Heart left ventricle (tissue), 16 donors: ENCODE results near the gene FBXO38. TPM values are rescaled to one million over a fixed set of nuclear protein-coding genes. Genes with fewer than 3 reads are reported as not detected.

Experiments
- ATAC-seq, 4 donors: fragments of 200-7000 bp; cut with Tn5 transposase; one replicate each; pipeline ENCODE4 v1.9.1; 2020 to 2022; ENCODE audit warnings: moderate library complexity in 4 of 4, mild to moderate bottlenecking in 3 of 4, moderate number of reproducible peaks in 1 of 4
- DNase-seq, 5 donors: peaks; one replicate each; pipeline ENCODE4 v3.0.0-alpha.2; 2020
- H3K27ac ChIP-seq, 12 donors: fragments of 200-600 bp; sonication (generic) in 4 of 12; one replicate each; pipeline versions ENCODE4 v1.5.0 to v1.8.0; 2016 to 2022; ENCODE audit warnings: mild to moderate bottlenecking in 2 of 12
- H3K27me3 ChIP-seq, 9 donors: fragments of 200-600 bp; sonication (generic) in 2 of 9; one replicate each; pipeline versions ENCODE4 v1.5.1 to v1.8.0; 2016 to 2022; ENCODE audit warnings: mild to moderate bottlenecking in 3 of 9
- H3K36me3 ChIP-seq, 9 donors: fragments of 200-600 bp; sonication (generic) in 2 of 9; one replicate each; pipeline versions ENCODE4 v1.5.0 to v1.8.0; 2018 to 2022; ENCODE audit warnings: mild to moderate bottlenecking in 2 of 9
- H3K4me1 ChIP-seq, 12 donors: fragments of 200-600 bp; sonication (generic) in 4 of 12; one replicate each; pipeline versions ENCODE4 v1.5.0 to v1.8.0; 2016 to 2022; ENCODE audit warnings: mild to moderate bottlenecking in 3 of 12
- H3K4me3 ChIP-seq, 12 donors: fragments of 200-600 bp; sonication (generic) in 4 of 12; one replicate each; pipeline versions ENCODE4 v1.5.0 to v1.8.0; 2017 to 2022; ENCODE audit warnings: mild to moderate bottlenecking in 9 of 12, moderate library complexity in 4 of 12
- H3K9me3 ChIP-seq, 12 donors: fragments of 200-600 bp; sonication (generic) in 4 of 12; one replicate each; pipeline versions ENCODE4 v1.5.0 to v1.8.0; 2016 to 2022; ENCODE audit warnings: mild to moderate bottlenecking in 1 of 12
- POLR2A ChIP-seq, 2 donors: fragments of 450-650 bp; IDR thresholded peaks; one replicate each; pipeline ENCODE4 v1.6.1; 2017; ENCODE audit warnings: antibody characterized with exemption in 2 of 2, mild to moderate bottlenecking in 2 of 2, moderate library complexity in 2 of 2
- WGBS, 4 donors: extraction: QIAGEN DNeasy Blood & Tissue Kit in 2 of 4; methylation state at CpG; one replicate each; pipeline versions ENCODE4 v1.1.5 to v1.1.7; 2013 to 2018; 5-methylcytosine and 5-hydroxymethylcytosine counted together
- intact Hi-C, 10 donors: fragments of 100-400 bp; cut with DNase I; formaldehyde crosslinking; loops; one replicate each; pipeline versions ENCODE4 v1.11.1 to v1.14.2; 2022
- polyA plus RNA-seq, 2 donors: library from polyadenylated mRNA; stranded (reverse); fragments of 200-250 nt; gene quantifications; one replicate each; pipeline ENCODE4 v1.2.3, GENCODE V29; 2013
- total RNA-seq, 9 donors: library from RNA; depleted of rRNA in 2 of 9; stranded (reverse); fragments of >200 nt in 2 of 9; fragmentation: NEBNext Ultra II Directional in 3 of 9; extraction: Animal tissue kit (Norgen Biotek cat#: 25700) in 3 of 9; gene quantifications; one replicate each; pipeline versions ENCODE4 v1.1.0 to v1.2.4, GENCODE V29; 2016 to 2023
- TF ChIP-seq, protein P1 (sequence below), 12 donors: fragments of 200-600 bp; sonication (generic) in 4 of 12; IDR thresholded peaks; one replicate each; pipeline versions ENCODE4 v1.5.0 to v1.8.0; 2018 to 2022; ENCODE audit warnings: antibody characterized with exemption in 12 of 12, mild to moderate bottlenecking in 5 of 12
- donor health status: ischemic (EF 13 %, LVEDD 7.1; RV severe dilation, severe dysfunction).
- donor health status: healthy with polysubstance abuse.
- donor health status: DM: no; HTN: yes; CAD: no.
- donor health status: DM: no; HTN: no; CAD: no.
- donor health status: ischemic (EF 25% LVEDD 6.9; RV normal size, moderate dysfunction).
- donor health status: ischemic (EF 25% LVEDD 5.7; RV mildly dilated, moderate dysfunction).
- donor health status: healthy.
- donor health status: DM: yes; HTN: yes; CAD: no.
- donor health status: ischemic (EF 35%, LVEDD 5.7; RV mildly dilated, moderate dysfunction).
- donor health status: nonischemic (EF 11% LVEDD 7.7; RV severe dilation, severe dysfunction).
- donor health status: DM: yes; HTN: yes; CAD: no.
- donor health status: PGD.
- donor health status: ischemic (EF 29% LVEDD 5.4; RV normal size, mild dysfunction).
- donor health status: nonischemic (EF 23%, LVEDD 6.1; RV moderate dilation, normal function).

FBXO38 gene
- total and polyA plus RNA-seq, 11 donors: 11.7 to 56.0 (median 36.5) TPM

- Histone ChIP-seq H3K4me3 (no peak overlapping the region), H3K27me3 (no peaks in the 10 kb centered on the region), H3K36me3 (peaks cover 0 to 6% (median 0%) of the 10 kb centered on the region in 9 donors), H3K27ac (no peak overlapping the region), H3K4me1 (peaks cover 0 to 4% (median 0%) of the 10 kb centered on the region in 12 donors), H3K9me3 (peaks cover 0 to 4% (median 0%) of the 10 kb centered on the region in 12 donors)
- TF ChIP-seq, protein P1, sequence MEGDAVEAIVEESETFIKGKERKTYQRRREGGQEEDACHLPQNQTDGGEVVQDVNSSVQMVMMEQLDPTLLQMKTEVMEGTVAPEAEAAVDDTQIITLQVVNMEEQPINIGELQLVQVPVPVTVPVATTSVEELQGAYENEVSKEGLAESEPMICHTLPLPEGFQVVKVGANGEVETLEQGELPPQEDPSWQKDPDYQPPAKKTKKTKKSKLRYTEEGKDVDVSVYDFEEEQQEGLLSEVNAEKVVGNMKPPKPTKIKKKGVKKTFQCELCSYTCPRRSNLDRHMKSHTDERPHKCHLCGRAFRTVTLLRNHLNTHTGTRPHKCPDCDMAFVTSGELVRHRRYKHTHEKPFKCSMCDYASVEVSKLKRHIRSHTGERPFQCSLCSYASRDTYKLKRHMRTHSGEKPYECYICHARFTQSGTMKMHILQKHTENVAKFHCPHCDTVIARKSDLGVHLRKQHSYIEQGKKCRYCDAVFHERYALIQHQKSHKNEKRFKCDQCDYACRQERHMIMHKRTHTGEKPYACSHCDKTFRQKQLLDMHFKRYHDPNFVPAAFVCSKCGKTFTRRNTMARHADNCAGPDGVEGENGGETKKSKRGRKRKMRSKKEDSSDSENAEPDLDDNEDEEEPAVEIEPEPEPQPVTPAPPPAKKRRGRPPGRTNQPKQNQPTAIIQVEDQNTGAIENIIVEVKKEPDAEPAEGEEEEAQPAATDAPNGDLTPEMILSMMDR (IDR thresholded peaks at IDR 0.05): no peak
- TF ChIP-seq POLR2A (IDR thresholded peaks at IDR 0.05): no peak
- intact Hi-C loops: no loop called here
- DNase-seq (no peak), ATAC-seq (no peak)
- WGBS, 4 donors: 39 to 95% (median 93%) methylated on average over 1 of the region's 1 CpG
These were observed 31.1 kb upstream of the FBXO38 start for GRCh38 chr5:148352696-148353095.

DNA sequence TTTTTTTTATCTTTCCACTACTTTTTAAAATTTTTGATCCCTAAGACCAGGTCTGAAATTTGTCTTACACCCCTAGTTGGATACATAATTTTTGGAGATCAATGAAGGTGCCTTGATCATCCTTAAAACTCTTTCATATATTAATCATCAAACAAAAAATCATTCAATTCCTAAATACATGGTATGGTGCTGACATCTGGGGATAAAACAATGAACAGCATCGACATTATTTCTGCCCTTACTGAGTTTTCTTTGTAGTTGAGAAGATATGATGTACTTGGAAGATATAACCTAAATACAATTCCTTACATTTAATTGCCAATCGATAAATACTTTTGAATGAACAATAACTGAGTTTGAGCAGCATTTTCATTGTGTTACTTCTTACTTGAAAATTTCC lies 30.1 kb upstream of the FBXO38 start:
- ATAC-seq (no peak), DNase-seq (no peak)
- TF ChIP-seq, protein P1 (IDR thresholded peaks at IDR 0.05): no peak
- no peak for TF ChIP-seq POLR2A (IDR thresholded peaks at IDR 0.05)
- intact Hi-C loops: no loop called here
- Histone ChIP-seq H3K36me3 (peaks cover 0 to 6% (median 0%) of the 10 kb centered on the region in 9 donors), H3K9me3 (peaks cover 0 to 4% (median 0%) of the 10 kb centered on the region in 12 donors), H3K27me3 (no peaks in the 10 kb centered on the region), H3K4me1 (peaks cover 0 to 4% (median 0%) of the 10 kb centered on the region in 12 donors), H3K27ac (no peak overlapping the region), H3K4me3 (no peak overlapping the region)
- WGBS, 4 donors: 90 to 94% (median 93%) methylated on average over 2 of the region's 2 CpGs

DNA sequence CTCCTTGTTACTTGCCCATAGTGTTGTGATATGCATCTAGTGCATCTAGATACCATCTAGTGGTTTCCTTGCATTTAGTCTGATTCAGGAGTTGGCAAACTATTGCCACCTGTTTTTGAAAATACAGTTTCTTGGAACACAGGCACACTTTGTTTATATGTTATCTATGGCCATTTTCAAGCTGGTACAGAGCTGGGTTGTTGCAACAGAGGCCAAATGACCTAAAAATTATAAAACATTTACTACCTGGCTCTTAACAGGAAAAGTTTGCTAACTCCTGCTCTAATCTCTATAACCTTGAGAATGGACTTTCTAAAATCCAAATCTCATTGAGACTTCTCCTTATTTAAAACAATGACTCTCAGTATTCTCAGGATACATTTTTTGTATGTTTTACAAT lies 19.4 kb upstream of the FBXO38 start:
- H3K36me3 ChIP-seq: no peaks in the 10 kb centered on the region
- ATAC-seq (no peak), DNase-seq (no peak)
- peaks cover 0 to 17% (median 7%) of the 10 kb centered on the region in 12 donors for H3K9me3 ChIP-seq
- H3K27ac ChIP-seq: no peak overlapping the region
- no peak overlapping the region for H3K4me3 ChIP-seq
- no peaks in the 10 kb centered on the region for H3K27me3 ChIP-seq
- intact Hi-C loops: loop anchor here in 1 of 10 donors (10.0 kb wide), 1 partner anchor 50 kb away; the partner anchor contains the start of gene SPINK7
- peaks cover 0 to 4% (median 0%) of the 10 kb centered on the region in 12 donors for H3K4me1 ChIP-seq
- TF ChIP-seq, protein P1 (IDR thresholded peaks at IDR 0.05): no peak
- TF ChIP-seq POLR2A (IDR thresholded peaks at IDR 0.05): no peak

DNA sequence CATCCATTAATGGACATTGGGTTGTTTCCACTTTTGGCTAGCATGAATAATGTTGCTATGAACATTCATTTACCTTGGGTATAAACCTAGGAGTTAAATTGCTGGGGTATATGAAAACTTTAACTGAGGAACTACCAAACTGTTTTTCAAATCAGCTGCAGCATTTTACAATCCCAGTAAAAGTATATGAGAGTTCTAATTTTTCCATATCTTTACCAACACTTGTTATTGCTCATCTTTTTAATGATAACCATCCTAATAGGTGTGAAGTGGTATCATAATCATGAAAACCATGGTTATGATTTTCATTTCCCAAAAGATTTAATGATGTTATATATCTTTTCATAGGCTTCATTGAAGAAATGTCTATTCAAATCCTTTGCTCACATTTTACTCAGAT lies 15.5 kb upstream of the FBXO38 start:
- no peak overlapping the region for H3K27ac ChIP-seq

More for the DNA sequence above, 15.5 kb upstream of the FBXO38 start:
- TF ChIP-seq, protein P1 (IDR thresholded peaks at IDR 0.05): no peak
- TF ChIP-seq POLR2A (IDR thresholded peaks at IDR 0.05): no peak
- Histone ChIP-seq H3K4me3 (no peak overlapping the region), H3K9me3 (peaks cover 0 to 17% (median 7%) of the 10 kb centered on the region in 12 donors), H3K27me3 (no peaks in the 10 kb centered on the region), H3K36me3 (peaks cover 0 to 5% (median 0%) of the 10 kb centered on the region in 9 donors), H3K4me1 (peaks cover 0 to 4% (median 0%) of the 10 kb centered on the region in 12 donors)
- no peak for DNase-seq
- ATAC-seq: no peak
- intact Hi-C loops: loop anchor here in 1 of 10 donors (10.0 kb wide), 1 partner anchor 53 kb away; the partner anchor contains the start of gene SPINK7
